CD4-positive, alpha-beta memory T cell (primary cell): ENCODE measurements around the gene AFF4. TPM values are rescaled to one million over a fixed set of nuclear protein-coding genes. Genes with fewer than 3 reads are reported as not detected.
"Not testable (repeated sequence)": the region's sequence is repeated elsewhere in the genome, so short reads cannot be mapped to it uniquely, and the experiment has no call there.

Experiments used
- CTCF ChIA-PET: fragments of 350-600 bp; sonication (Branson Sonifier 250); formaldehyde crosslinking; loops from one replicate; lab custom pipeline; 2021; ENCODE audit warnings: inconsistent platforms; ENCODE audit not compliant: partially characterized antibody; lab: Charles Lee
- POLR2A ChIA-PET: fragments of 350-600 bp; sonication (Branson Sonifier 250); formaldehyde crosslinking; loops from one replicate; lab custom pipeline; 2021; ENCODE audit not compliant: partially characterized antibody; lab: Charles Lee
- DNase-seq, 5 donors: peaks; one replicate each; pipeline versions ENCODE4 v3.0.0 to v3.0.0-alpha.2; 2020 to 2022; ENCODE audit warnings: mixed read lengths in 1 of 5
- H3K27ac ChIP-seq: one replicate; pipeline ENCODE4 v1.7.0; 2013; ENCODE audit warnings: low read depth, low read length
- H3K27me3 ChIP-seq: 2 replicates; pipeline ENCODE4 v1.7.0; 2013; ENCODE audit warnings: mild to moderate bottlenecking, low read length, moderate library complexity; ENCODE audit not compliant: insufficient read depth
- H3K36me3 ChIP-seq: 2 replicates; pipeline ENCODE4 v1.7.0; 2013; ENCODE audit warnings: mild to moderate bottlenecking, low read length, moderate library complexity; ENCODE audit not compliant: insufficient read depth
- H3K4me1 ChIP-seq: 2 replicates; pipeline ENCODE4 v1.7.0; 2013; ENCODE audit warnings: mild to moderate bottlenecking, low read length, moderate library complexity; ENCODE audit not compliant: insufficient read depth
- H3K4me3 ChIP-seq, 2 donors: one replicate each; pipeline ENCODE4 v1.7.0; 2013; ENCODE audit warnings: low read length in 2 of 2, mild to moderate bottlenecking in 1 of 2
- H3K9me3 ChIP-seq, 2 donors: one replicate each; pipeline ENCODE4 v1.7.0; 2013; ENCODE audit warnings: low read length in 2 of 2, control low read depth in 1 of 2; ENCODE audit not compliant: control insufficient read depth in 1 of 2
- H3K27ac Mint-ChIP-seq, 7 donors: one replicate each; pipeline ENCODE4 v1.8.0; 2020 to 2021; ENCODE audit warnings: mixed read lengths in 7 of 7, mild to moderate bottlenecking in 6 of 7, inconsistent platforms in 3 of 7, moderate library complexity in 3 of 7
- H3K27me3 Mint-ChIP-seq, 2 donors: one replicate each; pipeline ENCODE4 v1.8.0; 2020 to 2021; ENCODE audit warnings: mixed read lengths in 2 of 2
- H3K36me3 Mint-ChIP-seq, 2 donors: one replicate each; pipeline ENCODE4 v1.8.0; 2020 to 2021; ENCODE audit warnings: mixed read lengths in 2 of 2, inconsistent platforms in 1 of 2, mild to moderate bottlenecking in 1 of 2
- H3K4me1 Mint-ChIP-seq, 4 donors: one replicate each; pipeline ENCODE4 v1.8.0; 2020 to 2021; ENCODE audit warnings: mixed read lengths in 4 of 4, mild to moderate bottlenecking in 1 of 4
- H3K4me3 Mint-ChIP-seq, 8 donors: one replicate each; pipeline ENCODE4 v1.8.0; 2020 to 2021; ENCODE audit warnings: mixed read lengths in 8 of 8, mild to moderate bottlenecking in 7 of 8, moderate library complexity in 6 of 8, inconsistent platforms in 3 of 8
- H3K9me3 Mint-ChIP-seq, 8 donors: one replicate each; pipeline ENCODE4 v1.8.0; 2020 to 2021; ENCODE audit warnings: mixed read lengths in 8 of 8, mild to moderate bottlenecking in 5 of 8, inconsistent platforms in 3 of 8, moderate library complexity in 1 of 8
- intact Hi-C: fragments of 100-400 bp; cut with micrococcal nuclease; formaldehyde crosslinking; loops from one replicate; pipeline ENCODE4 v1.15.1; 2023
- polyA plus RNA-seq, 2 donors: library from polyadenylated mRNA; unstranded; fragments of 300-500 nt; fragmentation: Illumina TruSeq; gene quantifications; one replicate each; pipeline ENCODE4 v1.2.3, GENCODE V29; 2021
- total RNA-seq, 2 experiments: library from RNA; stranded (reverse); gene quantifications; one replicate each; pipeline ENCODE4 v1.2.3, GENCODE V29; 2021

AFF4 gene
- total and polyA plus RNA-seq, 4 experiments from 2014 or later = 14.1 to 61.6 (median 42.2) TPM

GRCh38 chr5:132971483-132972435 is 8.3 kb upstream of the AFF4 start:
- intact Hi-C loops = no loop called here
- DNase-seq = no peak
- ChIA-PET CTCF (interaction anchor here (1.3 kb wide), 1 partner anchor 10 kb away, joined by 3 read pairs; no protein-coding TSS in a partner anchor), POLR2A (interaction anchor here (1.1 kb wide), 1 partner anchor 9 kb away, joined by 3 read pairs; no protein-coding TSS in a partner anchor)
- Mint-ChIP-seq H3K4me3 (no peak overlapping the region), H3K9me3 (peaks cover 0 to 10% (median 2%) of the 10 kb centered on the region in 8 donors), H3K4me1 (no peaks in the 10 kb centered on the region), H3K36me3 (no peaks in the 10 kb centered on the region), H3K27me3 (peaks cover 0 to 1% of the 10 kb centered on the region in 2 donors), H3K27ac (no peak overlapping the region)
- Histone ChIP-seq H3K27me3 (no peaks in the 10 kb centered on the region), H3K36me3 (no peaks in the 10 kb centered on the region), H3K9me3 (no peaks in the 10 kb centered on the region), H3K4me3 (no peak overlapping the region), H3K4me1 (no peaks in the 10 kb centered on the region), H3K27ac (no peak overlapping the region)

- ChIA-PET CTCF (no interaction called here), POLR2A (interaction anchor here (1.5 to 3.6 kb wide), 3 partner anchors 35 to 101 kb away, joined by 4 to 55 read pairs (median 7); partner anchors contain the start of gene HSPA4)
- intact Hi-C loops = no loop called here
- Histone ChIP-seq H3K27ac (no peak overlapping the region), H3K4me3 (no peak overlapping the region), H3K27me3 (no peaks in the 10 kb centered on the region), H3K4me1 (peaks cover 23% of the 10 kb centered on the region), H3K9me3 (no peaks in the 10 kb centered on the region), H3K36me3 (no peaks in the 10 kb centered on the region)
- H3K27me3 Mint-ChIP-seq = no peaks in the 10 kb centered on the region
- no peaks in the 10 kb centered on the region for H3K9me3 Mint-ChIP-seq
- peaks cover 0 to 10% of the 10 kb centered on the region in 2 donors for H3K36me3 Mint-ChIP-seq
- peaks cover 12 to 29% (median 20%) of the 10 kb centered on the region in 4 donors for H3K4me1 Mint-ChIP-seq
- peak overlapping the region in 4 of 7 donors; percentile 13 to 100 (median 71) for H3K27ac Mint-ChIP-seq
- no peak for DNase-seq
- H3K4me3 Mint-ChIP-seq = peak overlapping the region in 1 of 8 donors; percentile 40
Observed at GRCh38 chr5:132965120-132965519, 1.7 kb upstream of the AFF4 start.

GRCh38 chr5:132962429-132963021 is 909 bp downstream of the AFF4 start:
- no peaks in the 10 kb centered on the region for H3K9me3 Mint-ChIP-seq
- no peaks in the 10 kb centered on the region for H3K27me3 ChIP-seq
- ChIA-PET CTCF (interaction anchor here (1.8 kb wide), 1 partner anchor 59 kb away, joined by 7 read pairs; no protein-coding TSS in a partner anchor), POLR2A (interaction anchor here (0.6 to 3.7 kb wide), 10 partner anchors 9 to 1796 kb away, joined by 3 to 55 read pairs (median 5); partner anchors contain the start of genes DDX46, GDF9, HSPA4 and PPP2CA)
- H3K4me1 ChIP-seq = peaks cover 46% of the 10 kb centered on the region
- H3K36me3 Mint-ChIP-seq = peaks cover 0 to 15% of the 10 kb centered on the region in 2 donors
- H3K9me3 ChIP-seq = no peaks in the 10 kb centered on the region
- intact Hi-C loops = loop anchor here (1.0 to 2.0 kb wide), 3 partner anchors 64 to 96 kb away; partner anchors contain the start of genes GDF9, UQCRQ and ZCCHC10
- H3K27ac Mint-ChIP-seq = peak overlapping the region; percentile 96 to 100 (median 100)
- peak overlapping the region; percentile 62 to 88 for H3K4me3 ChIP-seq
- peak overlapping the region; percentile 90 to 99 (median 98) for H3K4me3 Mint-ChIP-seq
- H3K27ac ChIP-seq = peak overlapping the region; percentile 91
- DNase-seq = peak in 4 of 5 donors; percentile 22 to 43 (median 32)
- H3K36me3 ChIP-seq = no peaks in the 10 kb centered on the region
- H3K4me1 Mint-ChIP-seq = peaks cover 23 to 50% (median 32%) of the 10 kb centered on the region in 4 donors
- H3K27me3 Mint-ChIP-seq = no peaks in the 10 kb centered on the region

GRCh38 chr5:132961887-132962286 is 1.5 kb downstream of the AFF4 start:
- Histone ChIP-seq H3K9me3 (no peaks in the 10 kb centered on the region), H3K4me1 (peaks cover 46% of the 10 kb centered on the region), H3K27ac (peak overlapping the region; percentile 91), H3K27me3 (no peaks in the 10 kb centered on the region), H3K36me3 (no peaks in the 10 kb centered on the region), H3K4me3 (peak overlapping the region; percentile 62 to 88)
- intact Hi-C loops = loop anchor here (2.0 kb wide), 1 partner anchor 95 kb away; the partner anchor contains the start of genes GDF9 and UQCRQ
- Mint-ChIP-seq H3K4me3 (peak overlapping the region; percentile 90 to 99 (median 98)), H3K27me3 (no peaks in the 10 kb centered on the region), H3K9me3 (no peaks in the 10 kb centered on the region), H3K36me3 (peaks cover 0 to 15% of the 10 kb centered on the region in 2 donors), H3K4me1 (peaks cover 23 to 50% (median 32%) of the 10 kb centered on the region in 4 donors), H3K27ac (peak overlapping the region; percentile 96 to 100 (median 100))
- DNase-seq = no peak
- ChIA-PET POLR2A (interaction anchor here (0.7 to 3.7 kb wide), 4 partner anchors 19 to 96 kb away, joined by 4 to 55 read pairs (median 18); partner anchors contain the start of genes GDF9, HSPA4, UQCRQ and ZCCHC10), CTCF (interaction anchor here (0.9 to 1.8 kb wide), 2 partner anchors 10 to 60 kb away, joined by 3 to 7 read pairs; no protein-coding TSS in a partner anchor)

GRCh38 chr5:132961123-132961815 is 2.2 kb downstream of the AFF4 start:
- H3K4me1 Mint-ChIP-seq = peaks cover 23 to 53% (median 34%) of the 10 kb centered on the region in 4 donors

GRCh38 chr5:132956166-132956799 is 7.2 kb downstream of the AFF4 start:
- H3K4me1 ChIP-seq = peaks cover 63% of the 10 kb centered on the region
- H3K27me3 ChIP-seq, H3K4me3 ChIP-seq, POLR2A ChIA-PET, H3K27ac Mint-ChIP-seq, H3K9me3 ChIP-seq, H3K27ac ChIP-seq, intact Hi-C loops, H3K9me3 Mint-ChIP-seq, DNase-seq, H3K36me3 ChIP-seq, H3K27me3 Mint-ChIP-seq, CTCF ChIA-PET: not testable (repeated sequence)
- Mint-ChIP-seq H3K4me3 (peak overlapping the region in 2 of 8 donors; percentile 8 to 35), H3K36me3 (peaks cover 22 to 32% of the 10 kb centered on the region in 2 donors), H3K4me1 (peaks cover 32 to 72% (median 51%) of the 10 kb centered on the region in 4 donors)

More at GRCh38 chr5:132961123-132961815, 2.2 kb downstream of the AFF4 start:
- H3K36me3 Mint-ChIP-seq = peaks cover 0 to 15% of the 10 kb centered on the region in 2 donors
- H3K36me3 ChIP-seq, H3K4me3 ChIP-seq, DNase-seq, H3K27me3 Mint-ChIP-seq, H3K27me3 ChIP-seq, H3K9me3 Mint-ChIP-seq, H3K27ac ChIP-seq, intact Hi-C loops, H3K9me3 ChIP-seq: not testable (repeated sequence)
- ChIA-PET POLR2A (interaction anchor here (3.6 to 3.7 kb wide), 2 partner anchors 90 to 95 kb away, joined by 18 to 55 read pairs; partner anchors contain the start of genes GDF9, HSPA4 and UQCRQ), CTCF (interaction anchor here (0.9 to 1.8 kb wide), 2 partner anchors 10 to 61 kb away, joined by 3 to 7 read pairs; no protein-coding TSS in a partner anchor)
- peaks cover 47% of the 10 kb centered on the region for H3K4me1 ChIP-seq
- peak overlapping the region; percentile 41 to 99 (median 96) for H3K4me3 Mint-ChIP-seq
- peak overlapping the region in 6 of 7 donors; percentile 23 to 100 (median 98) for H3K27ac Mint-ChIP-seq
